GM18526 (cell line): ENCODE data around the gene AGPAT1.

Source experiments
- POLR2A ChIP-seq: IDR thresholded peaks from 3 replicates; pipeline ENCODE4 v1.6.1; 2011; ENCODE audit not compliant: insufficient read length; ENCODE audit errors: extremely low read depth

The AGPAT1 gene

DNA sequence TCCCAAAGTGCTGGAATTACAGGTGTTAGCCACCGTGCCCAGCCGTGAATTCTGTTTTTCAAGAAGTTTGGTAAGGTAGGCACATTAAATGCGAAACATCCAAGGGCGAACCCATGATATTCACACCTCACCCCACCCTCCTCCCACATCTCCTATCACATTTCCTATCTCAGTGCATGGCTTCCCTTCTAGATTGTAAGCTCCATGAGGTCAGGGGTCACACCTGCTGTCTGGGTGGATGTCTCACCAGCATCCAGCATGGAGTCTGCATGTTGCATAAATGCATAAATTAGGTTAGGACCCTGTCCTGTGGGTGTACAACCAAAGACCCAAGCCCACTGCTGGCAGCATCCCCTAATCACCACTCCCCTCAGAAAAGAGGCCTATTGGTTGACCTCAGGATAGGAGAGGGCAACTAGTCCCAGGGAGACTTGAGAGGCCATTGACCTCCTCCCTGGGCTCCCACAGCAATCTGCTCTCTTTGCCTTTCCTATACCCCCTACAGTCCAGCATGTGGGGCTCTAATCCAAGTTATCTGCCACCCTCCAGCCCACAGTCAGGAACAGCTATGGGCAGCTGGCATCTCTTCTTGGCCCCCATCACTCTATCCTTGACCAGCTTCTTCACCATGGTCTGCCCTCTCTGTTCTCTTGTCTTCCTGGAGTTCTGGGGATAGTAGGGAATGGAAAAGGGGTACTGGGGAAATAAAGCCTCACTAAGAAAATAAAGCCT, 28.3 kb downstream of the AGPAT1 start:
- no peak for TF ChIP-seq POLR2A

DNA sequence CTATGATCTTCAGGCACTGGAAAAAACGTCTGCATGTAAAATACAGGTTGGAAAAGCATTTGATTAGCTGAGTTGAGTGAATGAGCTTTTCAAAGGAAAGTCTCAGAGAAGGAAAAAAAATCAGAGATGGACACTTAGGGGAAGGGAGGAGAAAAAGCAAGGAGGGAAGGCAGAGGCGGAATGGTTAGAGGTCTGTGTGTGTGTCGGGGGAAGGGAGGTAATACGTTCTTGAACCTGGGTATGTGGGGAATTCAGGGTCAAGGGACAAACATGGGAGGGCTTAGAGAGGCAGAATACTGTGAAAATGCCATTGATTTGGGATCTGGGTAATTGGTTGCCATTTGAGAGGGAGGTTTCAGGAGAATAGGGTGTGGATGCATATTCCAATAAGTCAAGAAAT, 29.2 kb downstream of the AGPAT1 start:
- no peak for TF ChIP-seq POLR2A

DNA sequence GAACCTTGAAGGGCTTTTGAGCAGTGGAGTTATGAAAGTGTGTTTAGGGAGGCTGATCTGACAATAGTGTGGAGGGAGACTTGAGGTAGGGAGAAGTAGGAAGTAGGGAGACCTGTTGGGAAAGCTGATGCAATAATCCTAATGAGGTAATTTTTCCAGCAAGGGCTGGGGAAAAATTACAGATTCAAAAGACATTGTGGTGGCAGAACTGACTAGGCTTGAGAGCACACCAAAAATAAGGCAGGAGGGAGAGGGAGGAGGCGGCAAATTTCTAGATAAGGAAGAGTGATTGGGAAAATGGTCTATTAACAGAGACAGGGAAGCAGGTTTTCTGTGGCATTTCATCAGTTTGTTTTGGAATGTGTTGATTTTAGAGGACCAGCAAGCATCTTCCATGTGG, 29.6 kb downstream of the AGPAT1 start:
- no peak for TF ChIP-seq POLR2A

DNA sequence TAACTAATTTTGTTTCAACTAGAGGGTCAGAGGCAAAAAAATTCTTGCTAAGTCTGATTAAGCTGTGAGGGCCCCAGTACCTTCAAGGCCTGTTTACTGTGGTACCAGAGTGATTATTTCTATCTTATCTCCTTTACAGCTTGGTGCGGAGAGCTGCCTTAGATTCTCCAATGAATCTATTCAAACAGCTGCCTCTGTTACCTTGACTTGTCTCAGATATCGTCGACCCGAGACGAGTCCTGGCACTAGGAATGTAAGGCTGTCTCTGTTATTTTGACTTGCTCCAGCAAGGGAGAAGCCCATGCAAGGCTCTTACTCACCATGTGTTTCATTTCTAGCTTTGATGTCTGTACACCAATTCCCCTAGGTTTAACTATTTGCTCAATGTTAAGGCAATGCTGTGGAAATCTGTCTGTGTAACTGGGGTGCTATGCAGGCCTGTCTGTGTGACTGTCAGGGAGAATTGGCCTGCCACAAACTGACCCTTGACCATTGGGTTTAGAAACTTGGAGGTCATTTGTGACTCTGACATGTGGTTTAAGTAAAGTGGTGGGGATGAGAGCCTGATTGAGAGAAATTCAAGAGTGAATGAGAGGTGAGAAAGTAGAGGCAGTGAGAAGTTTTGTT, 35.4 kb downstream of the AGPAT1 start:
- no peak for TF ChIP-seq POLR2A

DNA sequence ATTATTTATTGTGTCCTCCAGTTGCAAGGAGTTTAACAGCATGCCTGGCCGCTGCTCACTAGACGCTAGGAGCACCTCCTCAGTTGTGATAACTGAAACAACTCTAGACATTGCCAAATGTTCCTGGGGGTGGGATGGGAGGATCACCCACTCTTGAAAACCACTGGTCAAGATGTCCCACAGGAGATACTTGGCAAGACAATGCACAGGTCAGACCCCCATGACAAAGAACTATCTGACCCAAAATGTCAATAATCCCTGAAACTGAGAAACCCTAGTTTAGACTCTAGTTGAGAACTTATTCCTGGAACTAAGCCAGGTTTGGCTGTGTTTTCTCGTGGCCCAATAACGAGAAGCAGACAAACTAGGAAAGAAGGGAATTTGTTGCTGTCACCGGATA, 36.3 kb downstream of the AGPAT1 start:
- no peak for TF ChIP-seq POLR2A

DNA sequence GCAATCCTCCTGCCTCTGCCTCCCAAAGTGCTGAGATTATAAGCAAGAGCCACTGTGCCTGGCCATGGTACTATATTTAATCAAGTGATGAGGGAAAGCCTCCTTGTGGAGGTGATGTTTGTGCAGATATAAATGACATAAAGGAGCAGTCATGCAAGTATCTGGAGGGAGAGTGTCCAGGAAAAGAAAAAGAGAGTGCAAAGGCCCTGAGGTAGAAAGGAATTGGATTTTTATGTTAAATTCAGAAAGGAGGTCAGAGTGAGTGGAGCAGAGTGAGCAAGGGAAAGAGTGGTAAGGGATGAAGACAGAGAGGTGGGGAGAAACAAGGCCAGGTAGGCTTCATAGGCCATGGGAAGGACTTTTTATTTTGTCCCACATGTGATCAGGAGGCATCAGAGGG, 38.4 kb downstream of the AGPAT1 start:
- no peak for TF ChIP-seq POLR2A

DNA sequence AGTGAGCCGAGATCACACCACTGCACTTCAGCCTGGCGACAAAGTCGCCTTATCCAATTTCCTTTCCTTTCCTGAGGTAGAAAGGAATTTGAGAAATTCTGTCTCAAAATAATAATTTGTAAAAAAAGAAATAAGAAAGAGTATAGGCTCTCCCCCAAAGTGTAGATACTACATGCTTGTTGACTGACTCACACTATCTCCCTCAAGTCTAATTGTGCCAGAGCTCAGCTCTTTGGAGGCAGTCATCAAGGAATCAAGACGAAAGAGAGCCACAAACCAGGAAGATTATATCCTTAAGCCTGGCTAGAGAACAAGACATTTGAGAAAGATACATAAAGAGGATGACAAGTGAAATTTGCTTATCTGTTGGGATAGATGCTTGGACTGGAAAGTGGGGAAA, 42.1 kb downstream of the AGPAT1 start:
- no peak for TF ChIP-seq POLR2A

DNA sequence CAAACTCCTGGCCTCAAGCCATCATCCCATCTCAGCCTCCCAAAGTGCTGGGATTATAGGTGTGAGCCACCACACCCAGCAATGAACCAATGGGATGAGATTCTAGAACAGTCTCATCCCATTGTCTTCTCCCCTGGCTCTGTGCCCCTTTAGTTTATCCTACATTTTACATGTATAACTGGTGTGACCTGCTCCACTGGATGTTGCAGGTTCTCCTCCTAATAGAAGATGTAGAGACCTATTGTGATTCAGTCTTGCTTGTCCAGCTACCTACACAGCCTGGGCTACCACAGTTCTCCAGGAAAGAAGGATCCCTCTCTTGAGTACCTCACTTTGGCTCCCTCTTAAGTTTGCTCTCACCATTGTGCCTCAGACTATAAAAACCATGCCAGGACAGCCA, 43.8 kb downstream of the AGPAT1 start:
- no peak for TF ChIP-seq POLR2A

DNA sequence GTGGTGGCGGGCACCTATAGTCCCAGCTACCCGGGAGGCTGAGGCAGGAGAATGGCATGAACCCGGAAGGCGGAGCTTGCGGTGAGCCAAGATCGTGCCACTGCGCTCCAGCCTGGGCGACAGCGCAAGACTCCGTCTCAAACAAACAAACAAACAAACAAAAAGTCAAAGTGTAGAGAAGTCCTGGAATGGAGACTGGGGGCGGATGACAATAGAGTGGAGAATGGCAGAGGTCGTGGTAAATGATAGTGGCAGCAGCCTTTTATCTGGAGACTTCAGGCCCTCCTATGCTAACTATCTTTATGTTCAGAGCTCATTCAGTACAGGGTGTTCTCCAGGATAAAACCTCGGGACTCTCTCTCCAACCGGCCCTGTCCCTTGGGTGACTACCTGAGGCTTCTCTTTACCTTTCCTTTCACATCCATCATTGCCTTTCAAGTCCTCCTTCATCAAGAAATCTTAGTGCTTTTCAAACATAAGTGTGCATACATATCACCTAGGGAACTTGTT, 44.4 kb downstream of the AGPAT1 start:
- TF ChIP-seq POLR2A = no peak

DNA sequence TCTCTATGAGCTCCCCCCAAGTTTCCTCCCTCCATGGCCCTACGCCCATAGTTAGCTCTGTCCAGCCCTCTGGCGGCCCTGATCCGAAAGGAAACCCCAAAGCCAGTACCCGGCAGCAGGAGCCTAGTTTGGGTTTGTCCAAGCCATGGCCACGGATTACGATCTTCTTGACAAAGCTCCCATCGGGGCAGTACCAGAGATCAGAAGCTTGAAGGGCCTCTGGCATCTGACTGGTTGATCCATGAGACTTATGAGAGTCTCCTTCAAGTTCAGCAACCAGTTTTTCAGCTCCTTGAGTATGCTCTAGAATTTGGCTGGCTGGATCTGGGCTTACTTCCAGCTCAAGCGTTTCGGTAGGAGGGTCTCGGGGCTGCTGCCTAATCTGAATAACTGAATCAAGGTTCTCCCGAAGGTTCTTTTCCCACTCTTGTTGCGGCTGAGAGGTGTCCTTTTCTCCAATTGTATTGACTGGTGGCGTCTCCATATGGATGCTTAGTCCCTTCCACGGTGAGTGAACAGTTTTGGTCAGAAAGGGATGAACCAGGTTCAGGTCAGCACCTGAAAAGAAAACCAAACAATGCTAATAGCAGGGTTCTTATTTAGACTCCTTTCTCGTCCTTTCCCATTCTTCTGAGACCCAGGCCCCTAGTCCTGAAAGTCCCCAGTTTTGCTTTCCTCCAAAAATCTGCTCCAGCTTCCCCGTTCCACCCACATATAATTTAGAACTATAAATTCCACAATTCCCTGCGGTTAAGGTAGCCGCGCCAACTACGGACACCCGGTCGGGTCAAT, 46.4 kb downstream of the AGPAT1 start:
- no peak for TF ChIP-seq POLR2A

DNA sequence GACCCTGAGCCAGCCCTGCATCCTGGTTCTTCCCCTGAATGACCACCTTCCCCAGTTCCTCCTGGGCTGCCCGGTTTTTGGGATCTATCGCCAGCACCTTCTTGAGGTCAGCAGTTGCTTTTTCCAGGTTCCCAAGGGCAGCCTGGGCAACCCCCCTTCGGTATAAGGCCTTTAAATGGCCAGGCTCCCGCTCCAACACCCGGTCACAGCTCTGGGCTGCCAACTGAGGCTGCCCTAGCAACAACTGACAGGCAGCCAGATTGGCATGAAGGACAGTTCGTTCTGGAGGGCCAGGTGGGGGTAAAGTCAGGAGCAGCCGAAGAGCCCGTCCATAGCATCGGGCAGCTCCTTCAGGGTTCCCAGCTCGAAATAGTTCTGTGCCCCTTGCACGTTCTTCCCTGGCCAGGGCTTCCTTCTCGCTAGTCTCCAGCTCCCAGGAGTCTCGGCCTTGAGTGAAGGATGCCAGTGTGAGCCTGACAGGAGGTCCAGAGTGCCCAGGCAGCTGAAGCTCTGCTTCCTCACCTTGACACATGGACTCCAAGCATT, 47.1 kb downstream of the AGPAT1 start:
- TF ChIP-seq POLR2A = no peak

DNA sequence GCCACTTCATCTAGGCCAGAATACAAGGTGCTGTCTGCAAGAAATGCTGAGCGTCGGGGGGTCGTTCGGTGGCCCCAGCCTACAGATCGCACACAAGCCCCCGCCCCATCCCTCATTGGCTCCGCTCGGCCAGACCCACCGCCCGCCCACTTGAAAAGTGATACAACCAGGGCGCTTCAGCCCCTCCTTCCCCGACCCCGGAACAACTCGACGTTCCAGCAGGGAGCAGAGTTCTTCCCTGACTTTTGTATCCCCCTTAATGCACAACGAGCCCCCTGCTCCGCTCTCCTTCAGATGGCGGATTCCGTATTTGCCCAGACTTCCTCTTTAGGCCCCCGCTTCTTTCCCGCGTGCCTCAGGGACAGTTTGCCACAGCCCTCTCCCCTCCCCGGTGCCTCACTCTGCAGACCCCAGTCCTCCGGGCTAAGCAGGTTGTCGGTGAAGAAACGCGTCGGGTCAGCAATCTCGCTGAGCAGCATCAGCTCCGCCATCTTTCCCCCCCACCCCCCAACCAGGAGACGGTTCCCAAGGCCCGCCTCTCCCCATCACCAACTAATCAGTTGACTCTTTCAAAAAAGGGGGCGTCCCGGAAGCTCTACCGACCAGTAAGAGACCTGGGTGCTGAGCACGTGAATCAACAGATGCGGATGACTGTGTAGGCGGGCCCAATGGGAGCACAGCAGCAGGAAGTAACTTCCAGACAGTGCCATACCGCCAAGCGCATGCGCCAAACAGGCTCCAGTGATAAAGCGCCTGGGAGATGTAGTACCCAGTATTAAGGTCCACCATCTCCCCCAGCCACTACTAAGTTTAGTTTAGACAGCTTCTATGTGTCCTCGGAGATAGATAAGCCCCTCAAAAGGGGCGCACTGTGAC, 47.9 kb downstream of the AGPAT1 start, which contains the start of gene ATF6B:
Gene ATF6B, minus strand, starts transcription at position 530 of the 876 bp plus-strand sequence. Its CDS starts 39 bp downstream, at position 491.
- TF ChIP-seq POLR2A = peak; percentile 84

DNA sequence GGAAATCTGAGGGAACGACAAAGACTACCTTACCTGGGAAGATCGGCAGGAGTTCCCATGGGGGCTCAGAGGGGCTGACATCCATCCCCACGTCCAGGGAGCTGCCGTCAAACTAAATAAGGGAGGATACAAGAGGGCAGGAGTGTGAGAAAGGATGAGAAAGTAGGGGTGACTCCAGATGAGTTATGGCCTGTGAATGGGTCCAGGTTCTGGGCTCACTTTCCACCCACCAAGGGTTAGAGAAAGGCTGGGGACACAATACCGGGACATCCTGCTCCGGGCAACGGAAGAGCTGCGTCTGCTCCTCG, 48.5 kb downstream of the AGPAT1 start:
- TF ChIP-seq POLR2A = no peak

DNA sequence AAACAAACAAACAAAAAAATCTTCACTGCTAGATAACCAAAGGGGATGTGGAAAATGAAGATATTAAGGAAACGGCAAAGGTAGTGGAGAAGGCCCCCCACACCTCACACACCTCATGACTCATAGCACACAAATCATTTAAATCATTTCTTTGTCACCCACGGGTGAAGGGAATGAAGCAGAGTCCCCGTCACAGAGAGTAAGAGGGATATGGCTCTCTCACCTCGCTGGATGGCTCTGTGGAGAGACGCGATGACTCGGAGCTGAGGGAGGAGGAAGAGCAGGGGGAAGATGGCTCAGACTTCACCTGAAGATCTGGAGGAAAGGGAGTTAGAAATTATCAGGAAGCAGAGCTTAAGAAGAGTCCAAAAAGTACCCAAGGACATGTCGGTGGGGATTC, 49.0 kb downstream of the AGPAT1 start:
- TF ChIP-seq POLR2A = no peak

DNA sequence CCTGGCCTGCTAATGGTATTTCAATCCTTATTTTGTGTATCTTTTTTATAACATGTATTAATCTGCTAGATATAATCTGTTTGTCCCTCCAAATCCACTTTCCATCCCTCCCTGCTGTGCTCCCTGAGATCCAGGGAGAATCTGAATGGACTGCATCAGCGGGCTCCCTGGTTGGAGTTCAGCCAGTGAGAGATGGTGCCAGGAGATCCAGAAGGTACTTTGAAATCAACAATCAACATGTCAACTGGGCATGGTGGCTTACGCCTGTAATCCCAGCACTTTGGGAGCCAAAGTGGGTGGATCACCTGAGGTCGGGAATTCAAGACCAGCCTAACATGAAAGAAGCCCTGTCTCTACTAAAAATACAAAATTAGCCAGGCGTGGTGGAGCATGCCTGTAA, 52.2 kb downstream of the AGPAT1 start:
- no peak for TF ChIP-seq POLR2A
